Osteoblast (primary cell): ENCODE results near the gene RMC1. TPM values are rescaled to one million over a fixed set of nuclear protein-coding genes. Genes with fewer than 3 reads are reported as not detected.
A peak's percentile ranks its signal among the peaks of the same experiment; 100 is the strongest.

Source experiments
- DNase-seq: peaks from one replicate; pipeline ENCODE4 v3.0.0; 2011; ENCODE audit warnings: low spot score, mixed read lengths; ENCODE audit not compliant: insufficient read length; ENCODE audit errors: missing footprints
- H2AFZ ChIP-seq: 2 replicates; pipeline ENCODE4 v1.6.0; 2011; ENCODE audit warnings: mild to moderate bottlenecking, low read length
- H3K27ac ChIP-seq: 2 replicates; pipeline ENCODE4 v1.5.1; 2011; ENCODE audit warnings: mild to moderate bottlenecking, low read depth, low read length, moderate library complexity
- H3K27me3 ChIP-seq: 2 replicates; pipeline ENCODE4 v1.6.0; 2012; ENCODE audit warnings: mild to moderate bottlenecking, control low read depth, inconsistent platforms, low read length, moderate library complexity; ENCODE audit not compliant: insufficient read depth
- H3K36me3 ChIP-seq: 2 replicates; pipeline ENCODE4 v1.5.1; 2011; ENCODE audit warnings: mild to moderate bottlenecking, low read length, control low read depth, moderate library complexity; ENCODE audit not compliant: insufficient read depth
- H3K4me1 ChIP-seq: 2 replicates; pipeline ENCODE4 v1.5.1; 2011; ENCODE audit warnings: mild to moderate bottlenecking, low read length, control low read depth, moderate library complexity; ENCODE audit not compliant: insufficient read depth
- H3K4me2 ChIP-seq: 2 replicates; pipeline ENCODE4 v1.6.0; 2011; ENCODE audit warnings: mild to moderate bottlenecking, low read length; ENCODE audit not compliant: insufficient read depth
- H3K4me3 ChIP-seq: fragments of 200-600 bp; sonication (generic); 3 replicates; pipeline ENCODE4 v1.5.1; 2012; ENCODE audit warnings: mild to moderate bottlenecking, low read length, inconsistent platforms; ENCODE audit not compliant: insufficient read depth
- H3K79me2 ChIP-seq: 2 replicates; pipeline ENCODE4 v1.6.0; 2012; ENCODE audit warnings: mild to moderate bottlenecking, low read length, control low read depth, inconsistent platforms; ENCODE audit not compliant: insufficient read depth
- H3K9me3 ChIP-seq: 2 replicates; pipeline ENCODE4 v1.5.1; 2011; ENCODE audit warnings: low read depth, low read length, control low read depth
- H4K20me1 ChIP-seq: 2 replicates; pipeline ENCODE4 v1.6.0; 2012; ENCODE audit warnings: mild to moderate bottlenecking, low read length, control low read depth; ENCODE audit not compliant: insufficient read depth
- total RNA-seq: library from RNA; depleted of rRNA; stranded (reverse); fragments of >200 nt; gene quantifications from 2 replicates; pipeline ENCODE4 v1.2.3, GENCODE V29; 2012
- TF ChIP-seq, protein P1 (sequence below): IDR thresholded peaks from 2 replicates; pipeline ENCODE4 v1.5.1; 2011; ENCODE audit warnings: mild to moderate bottlenecking, low read depth, low read length, moderate library complexity; ENCODE audit errors: extremely low read depth

Gene RMC1
- total RNA-seq, 1 donor, result 22.8 TPM

DNA sequence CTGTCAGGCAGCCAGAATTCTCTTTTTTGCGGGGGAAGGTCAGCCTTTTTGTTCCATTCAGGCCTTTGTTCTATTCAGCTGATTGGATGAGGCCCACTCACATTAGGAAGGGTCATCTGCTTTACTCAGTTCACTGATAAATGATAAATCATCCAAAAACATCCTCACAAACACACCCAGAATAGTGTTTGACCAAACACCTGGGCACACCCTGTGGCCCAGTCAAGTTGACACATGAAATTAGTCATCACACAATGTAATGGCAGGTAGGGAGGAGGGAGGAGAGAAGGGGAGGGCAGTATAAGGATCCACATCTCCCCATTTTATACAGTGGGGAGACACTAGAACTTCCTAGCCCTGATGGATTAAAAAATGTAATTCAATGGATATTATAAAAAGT lies 8.3 kb upstream of the RMC1 start:
- no peak overlapping the region for H2AFZ ChIP-seq
- DNase-seq, result no peak
- TF ChIP-seq, protein P1, sequence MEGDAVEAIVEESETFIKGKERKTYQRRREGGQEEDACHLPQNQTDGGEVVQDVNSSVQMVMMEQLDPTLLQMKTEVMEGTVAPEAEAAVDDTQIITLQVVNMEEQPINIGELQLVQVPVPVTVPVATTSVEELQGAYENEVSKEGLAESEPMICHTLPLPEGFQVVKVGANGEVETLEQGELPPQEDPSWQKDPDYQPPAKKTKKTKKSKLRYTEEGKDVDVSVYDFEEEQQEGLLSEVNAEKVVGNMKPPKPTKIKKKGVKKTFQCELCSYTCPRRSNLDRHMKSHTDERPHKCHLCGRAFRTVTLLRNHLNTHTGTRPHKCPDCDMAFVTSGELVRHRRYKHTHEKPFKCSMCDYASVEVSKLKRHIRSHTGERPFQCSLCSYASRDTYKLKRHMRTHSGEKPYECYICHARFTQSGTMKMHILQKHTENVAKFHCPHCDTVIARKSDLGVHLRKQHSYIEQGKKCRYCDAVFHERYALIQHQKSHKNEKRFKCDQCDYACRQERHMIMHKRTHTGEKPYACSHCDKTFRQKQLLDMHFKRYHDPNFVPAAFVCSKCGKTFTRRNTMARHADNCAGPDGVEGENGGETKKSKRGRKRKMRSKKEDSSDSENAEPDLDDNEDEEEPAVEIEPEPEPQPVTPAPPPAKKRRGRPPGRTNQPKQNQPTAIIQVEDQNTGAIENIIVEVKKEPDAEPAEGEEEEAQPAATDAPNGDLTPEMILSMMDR, result no peak
- no peaks in the 10 kb centered on the region for H3K27me3 ChIP-seq
- no peak overlapping the region for H3K4me3 ChIP-seq
- H3K27ac ChIP-seq, result no peak overlapping the region
- H3K4me1 ChIP-seq, result peaks cover 10% of the 10 kb centered on the region
- H3K36me3 ChIP-seq, result no peaks in the 10 kb centered on the region
- no peaks in the 10 kb centered on the region for H3K9me3 ChIP-seq
- no peak overlapping the region for H3K4me2 ChIP-seq
- H3K79me2 ChIP-seq, result no peaks in the 10 kb centered on the region
- no peaks in the 10 kb centered on the region for H4K20me1 ChIP-seq

DNA sequence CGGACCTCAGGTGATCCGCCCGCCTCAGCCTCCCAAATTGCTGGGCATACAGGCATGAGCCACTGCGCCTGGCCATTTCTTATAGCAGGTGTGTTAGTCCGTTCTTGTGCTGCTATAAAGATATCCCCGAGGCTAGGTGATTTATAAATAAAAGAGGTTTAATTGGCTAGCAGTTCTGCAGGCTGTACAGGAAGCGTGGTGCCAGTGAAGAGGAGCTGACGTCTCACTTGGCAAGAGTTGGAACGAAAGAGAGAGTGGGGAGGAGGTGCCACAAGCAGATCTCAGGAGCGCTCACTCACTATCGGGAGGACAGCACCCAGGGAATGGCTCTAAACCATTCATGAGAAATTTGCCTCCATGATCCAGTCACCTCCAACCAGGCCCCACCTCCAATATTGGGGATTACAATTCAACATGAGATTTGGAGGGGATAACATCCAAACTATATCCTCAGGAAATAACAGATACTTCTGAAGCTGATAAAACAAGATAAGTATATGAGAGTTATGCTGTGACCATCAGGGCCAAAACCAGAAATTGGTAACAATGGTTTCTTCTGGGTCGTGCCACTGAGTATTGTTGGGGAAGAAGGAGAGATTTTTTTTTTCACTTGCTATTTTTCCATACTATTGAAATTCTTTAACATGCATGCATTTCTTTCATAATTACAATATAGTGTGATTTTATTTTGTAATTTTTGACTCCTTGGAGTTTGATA lies 7.4 kb upstream of the RMC1 start:
- H3K4me2 ChIP-seq, result no peak overlapping the region
- H3K79me2 ChIP-seq, result no peaks in the 10 kb centered on the region
- H3K4me1 ChIP-seq, result peaks cover 10% of the 10 kb centered on the region
- H3K36me3 ChIP-seq, result no peaks in the 10 kb centered on the region
- no peaks in the 10 kb centered on the region for H3K9me3 ChIP-seq
- no peaks in the 10 kb centered on the region for H4K20me1 ChIP-seq
- TF ChIP-seq, protein P1, result no peak
- DNase-seq, result no peak
- H3K27ac ChIP-seq, result no peak overlapping the region
- H2AFZ ChIP-seq, result no peak overlapping the region
- no peak overlapping the region for H3K4me3 ChIP-seq
- H3K27me3 ChIP-seq, result no peaks in the 10 kb centered on the region

DNA sequence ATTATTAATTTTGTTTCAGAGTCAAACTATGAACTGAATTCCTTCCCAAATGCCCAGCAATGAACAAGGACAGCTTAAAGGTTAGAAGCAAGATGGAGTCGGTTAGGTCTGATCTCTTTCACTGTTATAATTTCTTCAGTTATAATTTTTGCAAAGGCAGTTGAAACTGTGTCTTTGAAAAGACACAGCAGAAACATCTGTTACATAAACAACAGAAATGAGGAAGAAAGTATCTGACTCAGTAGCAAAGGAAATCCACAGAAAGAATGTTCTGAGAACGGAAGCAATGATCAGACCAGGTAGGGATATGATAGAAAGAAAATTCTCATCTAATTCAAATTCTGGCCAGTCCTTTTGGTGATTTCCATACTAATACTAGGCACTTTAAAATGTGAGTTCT lies 5.2 kb upstream of the RMC1 start:
- Histone ChIP-seq H3K36me3 (no peaks in the 10 kb centered on the region), H3K27ac (no peak overlapping the region), H3K4me1 (peaks cover 16% of the 10 kb centered on the region), H3K4me2 (no peak overlapping the region), H3K27me3 (no peaks in the 10 kb centered on the region), H2AFZ (no peak overlapping the region), H3K9me3 (no peaks in the 10 kb centered on the region), H3K4me3 (no peak overlapping the region), H3K79me2 (no peaks in the 10 kb centered on the region), H4K20me1 (no peaks in the 10 kb centered on the region)
- TF ChIP-seq, protein P1, result no peak
- no peak for DNase-seq

DNA sequence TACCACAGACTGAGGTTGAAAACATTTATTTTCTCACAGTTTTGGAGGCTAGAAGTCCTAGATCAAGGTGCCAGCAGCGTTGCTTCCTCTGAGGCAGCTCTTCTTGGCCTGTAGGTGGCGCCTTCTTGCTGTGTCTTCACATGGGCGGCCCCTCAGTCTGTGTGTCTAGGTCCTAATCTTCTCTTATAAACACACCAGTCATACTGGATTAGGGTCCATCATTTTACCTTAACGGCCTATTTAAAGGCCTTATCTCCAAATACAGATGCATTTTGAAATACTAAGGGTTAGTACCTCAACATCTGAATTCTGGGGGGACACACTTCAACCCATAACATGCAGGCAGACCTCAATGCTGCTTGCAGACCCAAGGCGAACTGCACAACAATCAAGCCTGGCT lies 4.4 kb upstream of the RMC1 start:
- Histone ChIP-seq H3K79me2 (peaks cover 5% of the 10 kb centered on the region), H2AFZ (peak overlapping the region; percentile 36), H4K20me1 (peaks cover 2% of the 10 kb centered on the region), H3K4me1 (peaks cover 16% of the 10 kb centered on the region), H3K36me3 (no peaks in the 10 kb centered on the region), H3K4me3 (no peak overlapping the region), H3K4me2 (peak overlapping the region; percentile 55), H3K27ac (peak overlapping the region; percentile 49), H3K9me3 (no peaks in the 10 kb centered on the region), H3K27me3 (no peaks in the 10 kb centered on the region)
- DNase-seq, result peak; percentile 92
- TF ChIP-seq, protein P1, result peak; percentile 98
